Uterine smooth muscle cell (primary cell): Measurements from ENCODE around the gene DQX1. TPM values are rescaled to one million over a fixed set of nuclear protein-coding genes. Genes with fewer than 3 reads are reported as not detected.

Source experiments
- total RNA-seq: library from RNA; depleted of rRNA; stranded (reverse); fragments of >200 nt; gene quantifications from 2 replicates; pipeline ENCODE4 v1.2.3, GENCODE V29; 2014

DQX1 gene
- 0.11 and 0.12 TPM in 2 replicates for total RNA-seq

GRCh38 chr2:74525717-74526648 is at the start of gene DQX1:
Gene DQX1 (minus strand): TSS chr2:74526231. CDS start chr2:74525729, 502 bp downstream.

DNA sequence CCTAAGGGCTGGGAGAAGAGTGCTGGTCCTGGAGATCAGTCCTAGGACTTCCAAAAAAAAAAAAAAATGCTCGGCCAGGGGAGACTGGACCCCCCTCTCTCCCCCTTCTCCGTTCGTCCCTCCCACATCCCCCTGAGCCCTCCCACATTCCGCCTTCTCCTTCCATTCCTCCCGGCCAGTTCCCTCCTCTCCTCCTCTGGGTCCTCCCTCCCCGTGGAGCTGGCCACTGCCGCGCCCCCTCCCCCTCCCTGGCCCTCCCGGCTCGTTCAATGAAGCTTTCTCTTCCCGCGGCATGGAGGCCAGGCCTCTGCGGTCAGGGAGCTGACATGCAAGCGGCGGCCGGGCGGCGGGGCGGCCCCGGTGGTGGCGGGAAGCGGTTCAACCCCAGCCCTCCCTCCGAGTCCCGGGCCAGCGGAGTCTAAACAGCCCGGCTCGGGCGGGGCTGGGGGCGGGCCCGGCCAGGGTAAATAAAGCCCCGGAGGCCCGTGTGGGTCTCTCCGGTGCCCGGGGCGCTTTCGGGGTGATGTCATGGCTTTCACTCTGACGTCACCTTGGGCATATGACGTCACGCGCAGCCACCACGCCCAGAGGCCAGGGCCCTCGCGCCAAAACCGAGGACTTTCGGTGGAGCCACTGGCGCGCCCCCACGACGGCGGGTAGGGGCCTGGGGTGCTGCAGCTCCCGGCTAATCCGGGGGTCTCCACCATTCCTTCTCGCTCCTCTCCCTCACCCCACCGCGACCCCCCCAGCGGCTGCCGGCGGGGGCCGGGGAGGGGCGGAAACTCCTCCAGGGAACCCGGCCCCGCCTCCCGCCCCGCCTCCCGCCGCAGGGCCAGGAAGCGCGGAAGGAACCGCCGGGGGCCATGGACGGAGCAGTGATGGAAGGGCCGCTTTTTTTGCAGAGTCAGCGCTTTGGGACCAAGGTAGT is 28.1 kb upstream of the DQX1 start, which contains the start of the genes DOK1 and LOXL3:
DOK1 (plus strand) TSS at position 829 of the 928 bp plus-strand sequence; CDS start at position 864, 35 bp downstream.
LOXL3 (minus strand) TSS at position 51 of the 928 bp plus-strand sequence. CDS start 1,308 bp downstream, outside the sequence.

GRCh38 chr2:74529357-74530238 is 3.6 kb upstream of the DQX1 start, which contains the start of the genes AUP1 and HTRA2:
Gene AUP1 (minus strand): TSS chr2:74529706. CDS start chr2:74529629, 77 bp downstream.
Gene HTRA2 (plus strand): TSS chr2:74529933. CDS start chr2:74530007, 74 bp downstream.

GRCh38 chr2:74514368-74515270 is 11.4 kb downstream of the DQX1 start, which contains the start of gene TLX2:
Gene TLX2 (plus strand): TSS chr2:74514450. CDS start chr2:74514807, 357 bp downstream.

GRCh38 chr2:74507145-74507925 is 18.7 kb downstream of the DQX1 start, which contains the start of gene PCGF1:
Gene PCGF1 (minus strand): TSS chr2:74507695. CDS start chr2:74507668, 27 bp downstream.

GRCh38 chr2:74499267-74499939 is 26.6 kb downstream of the DQX1 start, which contains the start of gene LBX2:
Gene LBX2 (minus strand): TSS chr2:74499603. CDS start chr2:74499537, 66 bp downstream.

DNA sequence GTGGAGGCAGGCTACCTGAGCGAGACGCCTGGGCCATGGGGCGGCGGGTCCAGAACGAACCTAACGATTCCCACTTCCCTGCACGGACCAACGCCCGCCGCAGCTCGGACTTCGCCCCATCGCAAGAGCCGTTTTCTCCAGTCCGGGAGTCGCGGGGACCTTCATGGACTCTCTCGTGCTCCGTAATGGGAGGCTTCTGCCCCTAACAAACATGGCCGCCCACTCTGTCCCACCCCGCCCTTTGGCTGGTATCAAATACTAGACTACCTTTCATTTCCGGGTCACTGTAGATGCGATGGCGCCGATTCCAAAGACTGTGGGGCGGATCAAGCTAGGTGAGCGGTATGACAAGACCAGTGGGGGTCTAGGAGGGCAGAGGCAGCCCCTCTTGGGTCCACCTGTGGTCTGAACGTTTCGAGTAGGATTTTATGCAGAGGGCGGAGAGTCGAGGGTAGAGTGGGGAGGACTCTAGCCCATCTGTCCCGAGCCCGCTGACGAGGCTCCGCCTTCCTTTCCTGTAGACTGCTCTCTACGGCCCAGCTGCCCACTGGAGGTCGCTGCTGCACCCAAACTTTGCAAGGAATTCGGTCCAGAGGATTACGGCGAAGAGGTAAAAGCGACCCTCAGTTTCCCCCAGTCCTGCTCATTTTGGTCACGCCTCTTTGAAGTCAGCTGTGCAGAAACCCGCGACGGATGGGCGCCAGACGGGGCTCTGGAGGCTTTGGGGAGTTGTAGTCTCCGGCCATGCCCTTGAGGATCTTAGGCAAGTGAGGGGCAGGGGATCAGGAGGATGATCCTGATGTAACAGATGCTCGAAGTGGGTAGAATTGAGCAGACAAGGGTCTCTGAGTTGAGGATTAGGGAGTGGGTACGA is 43.0 kb downstream of the DQX1 start, which contains the start of the genes CCDC142 and TTC31:
CCDC142 (minus strand) TSS at position 198 of the 874 bp plus-strand sequence; CDS start at position 37, 161 bp downstream.
TTC31 (plus strand) TSS at position 281 of the 874 bp plus-strand sequence; CDS start at position 296, 15 bp downstream.

DNA sequence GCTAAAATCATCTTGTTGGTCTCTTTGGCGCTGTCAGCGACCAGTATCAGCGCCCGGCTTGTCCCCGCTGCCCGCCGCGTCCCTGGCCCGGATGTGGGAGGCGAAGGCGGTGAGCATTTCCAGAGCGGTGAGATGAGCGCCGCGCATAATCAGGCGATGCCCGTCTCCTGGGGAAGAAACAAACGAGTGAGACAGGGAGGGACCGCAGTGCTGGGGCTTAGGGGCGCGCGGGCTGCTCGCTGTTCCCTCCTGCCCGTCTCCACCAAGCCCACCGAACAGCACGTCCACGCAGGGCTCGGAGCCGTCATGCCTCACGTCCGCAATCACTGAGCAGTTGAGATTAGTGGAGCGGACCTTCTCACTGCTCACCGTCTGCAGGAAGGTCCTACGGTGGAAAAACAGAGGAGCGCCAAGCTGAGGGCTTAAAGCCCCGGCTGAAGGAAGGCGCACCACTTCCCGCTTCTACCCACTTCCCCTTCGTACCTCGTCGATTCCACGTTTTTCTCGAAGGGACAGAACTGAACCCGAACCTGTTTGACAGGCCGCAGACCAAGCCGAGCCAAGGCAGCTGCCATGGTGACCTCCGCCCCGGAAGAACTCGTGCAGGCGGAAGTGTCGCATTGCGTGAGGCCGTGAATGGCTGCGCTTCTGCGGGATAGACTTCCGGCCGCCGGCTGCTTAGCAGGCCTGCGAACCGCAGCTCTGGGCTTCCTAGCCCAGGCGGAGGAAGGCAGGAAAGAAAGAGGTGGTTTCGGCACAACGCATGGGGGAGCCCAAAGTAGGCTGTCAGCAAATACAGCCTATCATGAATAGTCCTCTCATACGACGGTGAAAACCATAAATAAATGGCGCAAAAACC is 53.7 kb downstream of the DQX1 start, which contains the start of gene MRPL53:
MRPL53 (minus strand) TSS at position 595 of the 859 bp plus-strand sequence; CDS start at position 575, 20 bp downstream.

Other genes starting within 250 kb of the DQX1 start
- 0.25 and 0.44 TPM in 2 replicates for gene SLC4A5, start 182.8 kb downstream of the DQX1 start, total RNA-seq
- gene DCTN1, start 145.9 kb downstream of the DQX1 start, total RNA-seq = 196 and 294 TPM in 2 replicates
- 1.00 and 1.4 TPM in 2 replicates for gene C2orf81, start 104.6 kb downstream of the DQX1 start, total RNA-seq
- gene WDR54, start 104.5 kb downstream of the DQX1 start, total RNA-seq = 51.6 and 103 TPM in 2 replicates
- gene RTKN, start 84.3 kb downstream of the DQX1 start, total RNA-seq = 12.9 and 14.6 TPM in 2 replicates
- 10.7 and 15.2 TPM in 2 replicates for gene INO80B, start 71.1 kb downstream of the DQX1 start, total RNA-seq
- 20.9 and 41.9 TPM in 2 replicates for gene WBP1, start 67.8 kb downstream of the DQX1 start, total RNA-seq
- 68.3 and 86.0 TPM in 2 replicates for gene MOGS, start 60.8 kb downstream of the DQX1 start, total RNA-seq
- 26.2 and 35.7 TPM in 2 replicates for gene MRPL53, start 53.6 kb downstream of the DQX1 start, total RNA-seq
- 23.0 and 24.2 TPM in 2 replicates for gene CCDC142, start 43.2 kb downstream of the DQX1 start, total RNA-seq
- gene TTC31, start 43.1 kb downstream of the DQX1 start, total RNA-seq = 24.4 and 26.9 TPM in 2 replicates
- 1.4 and 2.0 TPM in 2 replicates for gene LBX2, start 26.6 kb downstream of the DQX1 start, total RNA-seq
- 27.1 and 29.6 TPM in 2 replicates for gene PCGF1, start 18.5 kb downstream of the DQX1 start, total RNA-seq
- not detected in 2 replicates for gene TLX2, start 11.8 kb downstream of the DQX1 start, total RNA-seq
- 78.6 and 82.2 TPM in 2 replicates for gene AUP1, start 3.5 kb upstream of the DQX1 start, total RNA-seq
- 43.6 and 51.2 TPM in 2 replicates for gene HTRA2, start 3.7 kb upstream of the DQX1 start, total RNA-seq
- 12.1 and 28.0 TPM in 2 replicates for gene LOXL3, start 27.7 kb upstream of the DQX1 start, total RNA-seq
- gene DOK1, start 28.5 kb upstream of the DQX1 start, total RNA-seq = 24.6 and 35.0 TPM in 2 replicates
- gene M1AP, start 122.1 kb upstream of the DQX1 start, total RNA-seq = under 0.01 and 0.12 TPM in 2 replicates
- 10.0 and 12.4 TPM in 2 replicates for gene SEMA4F, start 128.0 kb upstream of the DQX1 start, total RNA-seq